ENCODE results near the gene INTS4. TPM values are rescaled to one million over a fixed set of nuclear protein-coding genes. Genes with fewer than 3 reads are reported as not detected.
"Not testable (repeated sequence)": the region's sequence is repeated elsewhere in the genome, so short reads cannot be mapped to it uniquely, and the experiment has no call there.

INTS4 gene
- total and polyA plus RNA-seq, 7 donors = 10.1 to 18.6 (median 12.6) TPM

DNA sequence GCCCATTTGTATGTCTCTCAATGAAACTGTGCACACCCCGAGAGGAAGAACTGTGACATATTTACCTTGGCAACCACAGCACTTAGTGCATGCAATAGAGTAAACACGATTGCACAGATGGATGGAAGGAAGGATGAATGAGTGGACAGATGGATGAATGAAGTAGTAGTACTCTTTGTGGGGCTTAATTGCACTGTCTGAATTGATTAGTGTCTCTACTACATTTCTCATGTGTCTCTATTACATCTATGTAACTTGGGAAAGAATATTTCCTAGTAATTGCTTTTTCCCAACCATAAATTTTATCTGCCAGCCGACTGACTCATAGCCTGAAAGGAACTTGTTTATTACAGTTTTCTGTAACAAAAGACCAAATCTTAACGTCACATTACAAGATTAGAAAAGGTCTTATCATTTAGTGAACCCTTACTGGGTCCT lies 103.8 kb downstream of the INTS4 start:
- ATAC-seq; H3K27ac ChIP-seq; H3K9me3 ChIP-seq; H3K4me3 ChIP-seq; H3K27me3 ChIP-seq (ENCODE audit: insufficient read depth in 3 of 3, low read length in 2 of 3); intact Hi-C loops (cut with DNase I); H3K4me1 ChIP-seq; DNase-seq: not testable (repeated sequence)
- peaks cover 0 to 60% of the 10 kb centered on the region in 2 donors for H3K36me3 ChIP-seq (ENCODE audit: insufficient read depth in 1 of 2, low read depth in 1 of 2)
- WGBS, 3 donors = 55 to 63% (median 56%) methylated on average over 4 of the region's 4 CpGs

DNA sequence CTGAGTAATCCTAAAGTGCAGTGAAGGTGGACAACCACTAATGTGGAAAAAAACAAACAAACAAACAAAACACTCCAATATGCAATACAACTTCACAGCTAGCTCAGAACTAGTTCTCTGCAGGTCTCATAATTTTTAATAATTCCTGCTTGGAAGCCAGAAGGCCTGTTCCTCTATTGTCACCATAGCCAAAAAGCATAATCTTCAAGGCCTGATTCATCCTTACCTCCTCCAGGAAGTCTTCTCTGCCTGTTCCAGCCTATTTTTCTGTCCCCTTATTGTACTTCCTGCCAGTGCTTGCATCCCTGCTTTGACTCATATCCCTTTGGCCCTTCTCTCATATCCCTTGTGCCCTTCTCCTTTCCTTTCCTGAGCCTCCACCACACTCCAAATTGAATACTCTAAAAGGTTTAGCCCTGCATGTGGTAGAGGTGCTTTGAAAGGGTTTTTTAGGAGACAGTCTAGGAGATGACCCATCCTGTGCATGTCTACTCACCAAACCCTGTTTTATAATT lies 104.3 kb downstream of the INTS4 start:
- H3K4me1 ChIP-seq; H3K9me3 ChIP-seq; H3K4me3 ChIP-seq; ATAC-seq; H3K27me3 ChIP-seq (ENCODE audit: insufficient read depth in 3 of 3, low read length in 2 of 3); DNase-seq; intact Hi-C loops (cut with DNase I); H3K27ac ChIP-seq: not testable (repeated sequence)
- peaks cover 0 to 65% of the 10 kb centered on the region in 2 donors for H3K36me3 ChIP-seq (ENCODE audit: insufficient read depth in 1 of 2, low read depth in 1 of 2)

DNA sequence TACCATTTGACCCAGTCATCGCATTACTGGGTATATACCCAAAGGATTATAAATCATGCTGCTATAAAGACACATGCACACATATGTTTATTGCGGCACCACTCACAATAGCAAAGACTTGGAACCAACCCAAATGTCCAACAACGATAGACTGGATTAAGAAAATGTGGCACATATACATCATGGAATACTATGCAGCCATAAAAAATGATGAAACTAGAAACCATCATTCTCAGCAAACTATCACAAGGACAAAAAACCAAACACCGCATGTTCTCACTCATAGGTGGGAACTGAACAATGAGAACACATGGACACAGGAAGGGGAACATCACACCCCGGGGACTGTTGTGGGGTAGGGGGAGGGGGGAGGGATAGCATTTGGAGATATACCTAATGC lies 105.4 kb downstream of the INTS4 start:
- H3K4me3 ChIP-seq; H3K9me3 ChIP-seq; H3K27ac ChIP-seq; intact Hi-C loops (cut with DNase I); ATAC-seq; DNase-seq; H3K27me3 ChIP-seq (ENCODE audit: insufficient read depth in 3 of 3, low read length in 2 of 3); H3K4me1 ChIP-seq: not testable (repeated sequence)
- WGBS, 3 donors = 87 to 99% (median 93%) methylated on average over 5 of the region's 5 CpGs
- H3K36me3 ChIP-seq (ENCODE audit: insufficient read depth in 1 of 2, low read depth in 1 of 2) = peaks cover 0 to 68% of the 10 kb centered on the region in 2 donors

DNA sequence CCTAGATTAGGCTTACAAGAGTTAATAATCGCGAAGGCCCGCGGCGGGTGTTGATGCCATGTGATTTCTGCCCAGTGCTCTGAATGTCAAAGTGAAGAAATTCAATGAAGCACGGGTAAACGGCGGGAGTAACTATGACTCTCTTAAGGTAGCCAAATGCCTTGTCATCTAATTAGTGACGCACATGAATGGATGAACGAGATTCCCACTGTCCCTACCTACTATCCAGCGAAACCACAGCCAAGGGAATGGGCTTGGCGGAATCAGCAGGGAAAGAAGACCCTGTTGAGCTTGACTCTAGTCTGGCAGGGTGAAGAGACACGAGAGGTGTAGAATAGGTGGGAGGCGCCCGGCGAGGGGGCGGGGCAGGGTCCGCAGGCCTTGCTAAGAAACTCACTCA lies 108.1 kb downstream of the INTS4 start:
- TF ChIP-seq, protein P1, sequence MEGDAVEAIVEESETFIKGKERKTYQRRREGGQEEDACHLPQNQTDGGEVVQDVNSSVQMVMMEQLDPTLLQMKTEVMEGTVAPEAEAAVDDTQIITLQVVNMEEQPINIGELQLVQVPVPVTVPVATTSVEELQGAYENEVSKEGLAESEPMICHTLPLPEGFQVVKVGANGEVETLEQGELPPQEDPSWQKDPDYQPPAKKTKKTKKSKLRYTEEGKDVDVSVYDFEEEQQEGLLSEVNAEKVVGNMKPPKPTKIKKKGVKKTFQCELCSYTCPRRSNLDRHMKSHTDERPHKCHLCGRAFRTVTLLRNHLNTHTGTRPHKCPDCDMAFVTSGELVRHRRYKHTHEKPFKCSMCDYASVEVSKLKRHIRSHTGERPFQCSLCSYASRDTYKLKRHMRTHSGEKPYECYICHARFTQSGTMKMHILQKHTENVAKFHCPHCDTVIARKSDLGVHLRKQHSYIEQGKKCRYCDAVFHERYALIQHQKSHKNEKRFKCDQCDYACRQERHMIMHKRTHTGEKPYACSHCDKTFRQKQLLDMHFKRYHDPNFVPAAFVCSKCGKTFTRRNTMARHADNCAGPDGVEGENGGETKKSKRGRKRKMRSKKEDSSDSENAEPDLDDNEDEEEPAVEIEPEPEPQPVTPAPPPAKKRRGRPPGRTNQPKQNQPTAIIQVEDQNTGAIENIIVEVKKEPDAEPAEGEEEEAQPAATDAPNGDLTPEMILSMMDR (IDR thresholded peaks at IDR 0.05) = no peak
- WGBS, 3 donors = 81 to 96% (median 92%) methylated on average over 18 of the region's 18 CpGs
- Histone ChIP-seq H3K27ac (no peak overlapping the region), H3K9me3 (no peaks in the 10 kb centered on the region), H3K4me1 (no peaks in the 10 kb centered on the region), H3K27me3 (ENCODE audit: insufficient read depth in 3 of 3, low read length in 2 of 3) (no peaks in the 10 kb centered on the region), H3K36me3 (ENCODE audit: insufficient read depth in 1 of 2, low read depth in 1 of 2) (peaks cover 0 to 70% of the 10 kb centered on the region in 2 donors), H3K4me3 (no peak overlapping the region)
- no peak for ATAC-seq
- intact Hi-C loops (cut with DNase I) = no loop called here
- DNase-seq = no peak

DNA sequence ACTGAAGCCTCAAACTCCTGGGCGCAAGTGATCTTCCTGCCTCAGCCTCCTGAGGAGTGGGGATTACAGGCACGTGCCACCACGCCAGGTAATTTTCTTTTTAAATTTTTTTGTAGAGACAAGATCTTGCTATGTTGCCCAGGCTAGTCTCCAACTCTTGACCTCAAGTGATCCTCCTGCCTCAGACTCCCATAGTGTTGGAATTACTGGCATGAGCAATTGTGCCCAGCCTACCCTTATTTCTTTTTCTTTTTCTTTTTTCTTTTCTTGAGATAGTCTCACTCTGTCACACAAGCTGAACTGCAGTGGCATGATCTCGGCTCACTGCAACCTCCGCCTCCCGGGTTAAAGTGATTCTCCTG lies 109.7 kb downstream of the INTS4 start:
- TF ChIP-seq, protein P1 (IDR thresholded peaks at IDR 0.05) = no peak
- DNase-seq (no peak), ATAC-seq (no peak)

DNA sequence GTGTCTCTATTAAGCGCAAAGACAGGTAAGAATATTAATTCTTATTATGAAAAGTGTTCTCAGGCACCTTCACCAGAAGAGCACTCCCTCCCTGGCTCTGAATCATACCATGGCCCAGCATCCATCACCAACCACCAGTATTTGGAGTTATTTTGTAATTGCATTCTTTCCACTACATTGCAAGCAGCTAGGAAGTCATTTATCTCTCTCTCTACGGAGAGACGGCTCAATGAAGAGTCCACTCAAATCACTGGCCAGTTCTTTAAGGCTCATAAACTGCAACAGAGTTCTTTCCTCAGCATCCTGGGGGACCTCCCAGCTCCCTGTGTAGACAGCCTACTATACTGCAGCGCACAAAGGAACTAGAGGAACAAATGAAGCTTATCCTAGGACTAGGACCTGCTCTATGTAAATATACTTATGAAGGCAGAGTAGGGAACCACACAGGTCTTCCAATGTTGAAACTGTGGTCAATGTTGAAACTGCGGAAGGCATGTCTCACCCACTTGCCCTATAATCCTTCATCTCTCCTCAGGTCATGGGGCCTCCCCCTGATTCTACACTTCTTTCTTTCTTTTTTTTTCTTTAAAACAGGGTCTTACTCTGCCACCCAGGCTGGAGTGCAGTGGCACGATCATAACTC lies 110.2 kb downstream of the INTS4 start:
- ATAC-seq = no peak
- H3K9me3 ChIP-seq = no peaks in the 10 kb centered on the region
- no peak overlapping the region for H3K4me3 ChIP-seq
- no peak overlapping the region for H3K27ac ChIP-seq
- intact Hi-C loops (cut with DNase I) = no loop called here
- H3K36me3 ChIP-seq (ENCODE audit: insufficient read depth in 1 of 2, low read depth in 1 of 2) = peaks cover 0 to 72% of the 10 kb centered on the region in 2 donors
- no peak for DNase-seq
- 88 to 92% (median 91%) methylated on average over 6 of the region's 6 CpGs for WGBS, 3 donors
- H3K27me3 ChIP-seq (ENCODE audit: insufficient read depth in 3 of 3, low read length in 2 of 3) = no peaks in the 10 kb centered on the region
- TF ChIP-seq, protein P1 (IDR thresholded peaks at IDR 0.05) = no peak
- no peaks in the 10 kb centered on the region for H3K4me1 ChIP-seq

More for the DNA sequence above, 109.7 kb downstream of the INTS4 start:
- Histone ChIP-seq H3K27ac (no peak overlapping the region), H3K4me3 (no peak overlapping the region), H3K36me3 (ENCODE audit: insufficient read depth in 1 of 2, low read depth in 1 of 2) (peaks cover 0 to 74% of the 10 kb centered on the region in 2 donors), H3K27me3 (ENCODE audit: insufficient read depth in 3 of 3, low read length in 2 of 3) (no peaks in the 10 kb centered on the region), H3K4me1 (no peaks in the 10 kb centered on the region), H3K9me3 (no peaks in the 10 kb centered on the region)
- intact Hi-C loops (cut with DNase I) = no loop called here
- 93 to 96% (median 95%) methylated on average over 6 of the region's 6 CpGs for WGBS, 3 donors

Data from psoas muscle (tissue), 8 donors.